Astrocyte (in vitro differentiated cells and primary cell): Measurements from ENCODE around the gene ITPK1. TPM values are rescaled to one million over a fixed set of nuclear protein-coding genes. Genes with fewer than 3 reads are reported as not detected.
A peak's percentile ranks its signal among the peaks of the same experiment; 100 is the strongest.

Experiments
- DNase-seq: peaks from one replicate; pipeline ENCODE4 v3.0.0-alpha.2; 2010; ENCODE audit warnings: low read depth
- FAIRE-seq: peaks from 2 replicates; lab custom pipeline; 2011; peaks lifted over from hg19 to GRCh38; lab: Jason Lieb, UNC
- H2AFZ ChIP-seq: 2 replicates; pipeline ENCODE4 v1.6.0; 2012; ENCODE audit warnings: low read depth, low read length, inconsistent platforms
- H3K27ac ChIP-seq: 2 replicates; pipeline ENCODE4 v1.5.1; 2011; ENCODE audit warnings: low read depth, low read length, inconsistent platforms
- H3K27me3 ChIP-seq: 2 replicates; pipeline ENCODE4 v1.6.0; 2011; ENCODE audit warnings: low read length, inconsistent platforms; ENCODE audit not compliant: insufficient read depth
- H3K36me3 ChIP-seq: 2 replicates; pipeline ENCODE4 v1.5.1; 2011; ENCODE audit warnings: low read length, inconsistent platforms; ENCODE audit not compliant: insufficient read depth
- H3K4me1 ChIP-seq: 2 replicates; pipeline ENCODE4 v1.5.1; 2011; ENCODE audit warnings: low read length, inconsistent platforms; ENCODE audit not compliant: insufficient read depth
- H3K4me2 ChIP-seq: 2 replicates; pipeline ENCODE4 v1.6.0; 2012; ENCODE audit warnings: low read length, inconsistent platforms
- H3K4me3 ChIP-seq: 2 replicates; pipeline ENCODE4 v1.5.1; 2011; ENCODE audit warnings: low read depth, mild to moderate bottlenecking, low read length, inconsistent platforms; ENCODE audit not compliant: insufficient read depth
- H3K79me2 ChIP-seq: 2 replicates; pipeline ENCODE4 v1.6.0; 2012; ENCODE audit warnings: mild to moderate bottlenecking, low read length, inconsistent platforms; ENCODE audit not compliant: insufficient read depth
- H3K9ac ChIP-seq: 2 replicates; pipeline ENCODE4 v1.6.0; 2012; ENCODE audit warnings: mild to moderate bottlenecking, low read length, inconsistent platforms
- H3K9me3 ChIP-seq: 2 replicates; pipeline ENCODE4 v1.5.1; 2012; ENCODE audit warnings: low read depth, mild to moderate bottlenecking, low read length, inconsistent platforms; ENCODE audit not compliant: insufficient read depth
- H4K20me1 ChIP-seq: 2 replicates; pipeline ENCODE4 v1.6.0; 2012; ENCODE audit warnings: low read length, inconsistent platforms; ENCODE audit not compliant: insufficient read depth
- H3K27ac Mint-ChIP-seq: one replicate; pipeline ENCODE4 v1.8.0; 2021; ENCODE audit warnings: mild to moderate bottlenecking, mixed read lengths; ENCODE audit not compliant: unreplicated experiment
- H3K27me3 Mint-ChIP-seq: one replicate; pipeline ENCODE4 v1.8.0; 2021; ENCODE audit warnings: low read depth, mixed read lengths; ENCODE audit not compliant: unreplicated experiment
- H3K36me3 Mint-ChIP-seq: one replicate; pipeline ENCODE4 v1.8.0; 2021; ENCODE audit warnings: low read depth, mixed read lengths; ENCODE audit not compliant: unreplicated experiment
- H3K4me1 Mint-ChIP-seq: one replicate; pipeline ENCODE4 v1.8.0; 2021; ENCODE audit warnings: low read depth, mixed read lengths; ENCODE audit not compliant: unreplicated experiment
- H3K4me3 Mint-ChIP-seq: one replicate; pipeline ENCODE4 v1.8.0; 2021; ENCODE audit warnings: mild to moderate bottlenecking, moderate library complexity, mixed read lengths; ENCODE audit not compliant: unreplicated experiment
- H3K9me3 Mint-ChIP-seq: one replicate; pipeline ENCODE4 v1.8.0; 2021; ENCODE audit warnings: mild to moderate bottlenecking, mixed read lengths; ENCODE audit not compliant: unreplicated experiment
- EZH2 ChIP-seq: IDR thresholded peaks from 2 replicates; pipeline ENCODE4 v1.6.1; 2012; ENCODE audit warnings: mild to moderate bottlenecking, low read length, inconsistent platforms; ENCODE audit not compliant: insufficient read depth
- total RNA-seq: library from RNA; stranded (reverse); gene quantifications from 2 replicates; pipeline ENCODE4 v1.2.1, GENCODE V29; 2021
- TF ChIP-seq, protein P1 (sequence below): IDR thresholded peaks from 2 replicates; pipeline ENCODE4 v1.5.1; 2011; ENCODE audit warnings: low read depth, mild to moderate bottlenecking, inconsistent platforms, low read length, moderate library complexity; ENCODE audit not compliant: insufficient read depth

Gene ITPK1
- total RNA-seq, 1 donor from 2014 or later, result 13.0 TPM

- TF ChIP-seq, protein P1, sequence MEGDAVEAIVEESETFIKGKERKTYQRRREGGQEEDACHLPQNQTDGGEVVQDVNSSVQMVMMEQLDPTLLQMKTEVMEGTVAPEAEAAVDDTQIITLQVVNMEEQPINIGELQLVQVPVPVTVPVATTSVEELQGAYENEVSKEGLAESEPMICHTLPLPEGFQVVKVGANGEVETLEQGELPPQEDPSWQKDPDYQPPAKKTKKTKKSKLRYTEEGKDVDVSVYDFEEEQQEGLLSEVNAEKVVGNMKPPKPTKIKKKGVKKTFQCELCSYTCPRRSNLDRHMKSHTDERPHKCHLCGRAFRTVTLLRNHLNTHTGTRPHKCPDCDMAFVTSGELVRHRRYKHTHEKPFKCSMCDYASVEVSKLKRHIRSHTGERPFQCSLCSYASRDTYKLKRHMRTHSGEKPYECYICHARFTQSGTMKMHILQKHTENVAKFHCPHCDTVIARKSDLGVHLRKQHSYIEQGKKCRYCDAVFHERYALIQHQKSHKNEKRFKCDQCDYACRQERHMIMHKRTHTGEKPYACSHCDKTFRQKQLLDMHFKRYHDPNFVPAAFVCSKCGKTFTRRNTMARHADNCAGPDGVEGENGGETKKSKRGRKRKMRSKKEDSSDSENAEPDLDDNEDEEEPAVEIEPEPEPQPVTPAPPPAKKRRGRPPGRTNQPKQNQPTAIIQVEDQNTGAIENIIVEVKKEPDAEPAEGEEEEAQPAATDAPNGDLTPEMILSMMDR, result no peak
- TF ChIP-seq EZH2, result no peak
- H3K4me3 Mint-ChIP-seq, result no peak overlapping the region
- Histone ChIP-seq H3K27me3 (peaks cover 21% of the 10 kb centered on the region), H3K27ac (no peak overlapping the region), H3K9ac (no peak overlapping the region), H3K4me3 (no peak overlapping the region), H3K9me3 (no peaks in the 10 kb centered on the region), H3K36me3 (no peaks in the 10 kb centered on the region), H3K4me1 (peaks cover 39% of the 10 kb centered on the region), H3K4me2 (peak overlapping the region; percentile 58), H3K79me2 (no peaks in the 10 kb centered on the region), H2AFZ (no peak overlapping the region), H4K20me1 (peaks cover 91% of the 10 kb centered on the region)
- H3K27ac Mint-ChIP-seq, result no peak overlapping the region
- peaks cover 3% of the 10 kb centered on the region for H3K9me3 Mint-ChIP-seq
- no peak for DNase-seq
- H3K27me3 Mint-ChIP-seq, result peaks cover 66% of the 10 kb centered on the region
- peaks cover 34% of the 10 kb centered on the region for H3K4me1 Mint-ChIP-seq
- no peak for FAIRE-seq
- no peaks in the 10 kb centered on the region for H3K36me3 Mint-ChIP-seq
Measured at GRCh38 chr14:93044556-93044955, 71.2 kb downstream of the ITPK1 start.

DNA sequence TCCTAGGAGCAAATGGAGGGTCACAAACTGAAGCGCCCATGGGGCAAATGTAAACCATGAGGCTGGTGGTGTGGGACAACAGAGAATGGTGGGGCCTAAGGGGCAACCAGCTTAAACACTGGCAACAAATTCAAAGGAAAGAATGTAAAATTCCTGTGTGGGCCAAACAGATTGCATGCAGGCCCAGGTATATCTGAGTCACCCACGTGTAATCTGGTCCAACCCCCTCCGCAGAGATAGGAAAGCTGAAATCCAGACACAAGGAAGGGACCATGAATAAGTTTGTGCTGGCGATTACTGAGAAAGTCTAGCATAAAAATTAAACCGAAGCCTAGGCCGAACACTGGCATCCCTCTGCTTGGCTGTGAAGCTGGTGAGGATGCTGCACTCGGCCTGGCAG is 71.6 kb downstream of the ITPK1 start:
- no peak for DNase-seq
- H3K79me2 ChIP-seq, result no peaks in the 10 kb centered on the region
- H3K4me1 ChIP-seq, result peaks cover 39% of the 10 kb centered on the region
- H4K20me1 ChIP-seq, result peaks cover 91% of the 10 kb centered on the region
- Mint-ChIP-seq H3K4me1 (peaks cover 29% of the 10 kb centered on the region), H3K9me3 (peaks cover 1% of the 10 kb centered on the region), H3K36me3 (no peaks in the 10 kb centered on the region), H3K27ac (no peak overlapping the region), H3K4me3 (no peak overlapping the region), H3K27me3 (peaks cover 65% of the 10 kb centered on the region)
- no peak overlapping the region for H2AFZ ChIP-seq
- no peak for TF ChIP-seq EZH2
- TF ChIP-seq, protein P1, result no peak
- H3K36me3 ChIP-seq, result no peaks in the 10 kb centered on the region
- H3K27ac ChIP-seq, result no peak overlapping the region
- peaks cover 17% of the 10 kb centered on the region for H3K27me3 ChIP-seq
- H3K4me2 ChIP-seq, result peak overlapping the region; percentile 58
- no peak overlapping the region for H3K4me3 ChIP-seq
- no peak for FAIRE-seq
- no peaks in the 10 kb centered on the region for H3K9me3 ChIP-seq
- no peak overlapping the region for H3K9ac ChIP-seq
